Stimulated activated CD4-positive, alpha-beta T cell treated with anti-CD3 and anti-CD28 coated beads, Interleukin-12 subunit alpha, Interleukin-12 subunit beta, amount 100 ng/mL, for 24 hours (primary cell): ENCODE measurements around the gene FAM149B1.
"Not testable (repeated sequence)": the region's sequence is repeated elsewhere in the genome, so short reads cannot be mapped to it uniquely, and the experiment has no call there.

ENCODE experiments used
- DNase-seq, 2 experiments: peaks; one replicate each; pipeline ENCODE4 v3.0.0-alpha.2; 2020; ENCODE audit warnings: low read depth in 2 of 2

The FAM149B1 gene

DNA sequence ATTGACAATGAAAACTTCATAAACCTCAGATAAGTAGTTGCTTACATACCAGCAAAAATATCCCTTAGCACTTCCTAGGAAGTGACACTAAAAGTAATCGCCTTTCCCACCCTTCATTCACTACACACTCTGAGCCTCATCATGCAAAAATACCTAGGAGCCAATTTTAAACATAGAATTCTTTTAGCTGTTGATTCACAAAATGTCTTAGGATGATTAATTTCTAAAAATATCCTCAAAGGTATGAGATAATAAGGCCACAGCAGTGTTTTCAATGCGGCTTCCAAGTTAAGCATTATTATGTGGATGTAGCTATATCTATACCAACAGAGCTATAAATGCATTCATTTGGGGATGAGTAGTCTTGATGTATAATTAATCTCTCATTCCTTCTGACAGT lies 66.0 kb downstream of the FAM149B1 start:
- DNase-seq: no peak

GRCh38 chr10:73234695-73235094 lies 66.8 kb downstream of the FAM149B1 start:
- DNase-seq: no peak

- no peak for DNase-seq
Observed at GRCh38 chr10:73238990-73239566, 71.2 kb downstream of the FAM149B1 start.

DNA sequence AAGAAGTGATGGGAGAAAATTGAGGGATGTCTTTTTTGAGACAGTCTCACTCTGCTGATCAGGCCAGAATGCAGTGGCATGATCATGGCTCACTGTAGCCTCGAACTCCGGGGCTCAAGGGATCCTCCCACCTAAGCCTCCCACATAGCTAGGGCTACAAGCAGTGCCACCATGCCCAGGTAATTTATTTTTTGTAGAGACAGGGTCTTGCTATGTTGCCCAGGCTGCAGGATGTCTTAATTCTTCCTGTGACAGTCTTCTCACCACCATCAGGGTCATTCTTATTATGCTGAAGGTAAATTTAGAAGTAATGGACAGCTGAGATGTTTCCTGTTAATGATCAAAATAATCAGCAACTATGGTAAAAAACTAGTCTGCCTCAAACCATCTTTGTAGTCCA lies 72.0 kb downstream of the FAM149B1 start:
- DNase-seq: no peak

DNA sequence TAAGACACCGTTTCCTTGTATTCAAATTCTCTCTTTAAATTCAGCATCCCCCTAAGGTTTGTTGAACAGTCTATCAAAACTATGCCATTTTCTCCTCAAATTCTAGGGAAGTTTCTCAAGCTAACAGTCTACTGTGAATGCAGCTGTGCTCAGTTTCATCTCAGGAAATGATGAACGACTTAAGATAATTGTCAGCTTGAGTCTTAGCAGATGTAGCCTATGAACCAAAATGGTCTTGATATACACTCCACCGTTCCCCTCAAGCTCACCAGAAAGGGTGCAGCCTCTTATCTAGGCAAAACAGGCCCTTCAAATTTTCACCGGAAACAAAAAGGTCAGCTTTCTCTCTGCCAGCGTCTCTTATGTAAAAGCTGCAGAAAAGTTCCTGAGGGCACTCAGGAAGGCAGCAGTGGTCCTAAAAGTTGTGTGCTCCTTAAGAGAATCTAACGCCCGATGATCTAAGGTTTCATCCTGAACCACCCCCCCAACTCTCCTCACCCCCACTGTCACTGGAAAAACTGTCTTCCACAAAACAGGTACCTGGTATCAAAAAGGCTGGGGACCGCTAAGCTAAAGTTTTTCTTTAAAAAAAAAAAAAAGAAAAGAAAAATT lies 77.1 kb downstream of the FAM149B1 start:
- no peak for DNase-seq

- no peak for DNase-seq
Observed at GRCh38 chr10:73246322-73246645, 78.4 kb downstream of the FAM149B1 start.

GRCh38 chr10:73246646-73247508 lies 79.0 kb downstream of the FAM149B1 start, which contains the start of gene DNAJC9:
Gene DNAJC9, minus strand, starts transcription at chr10:73247255. Its CDS starts 66 bp downstream, at chr10:73247189.
- DNase-seq: peak; percentile 96

DNA sequence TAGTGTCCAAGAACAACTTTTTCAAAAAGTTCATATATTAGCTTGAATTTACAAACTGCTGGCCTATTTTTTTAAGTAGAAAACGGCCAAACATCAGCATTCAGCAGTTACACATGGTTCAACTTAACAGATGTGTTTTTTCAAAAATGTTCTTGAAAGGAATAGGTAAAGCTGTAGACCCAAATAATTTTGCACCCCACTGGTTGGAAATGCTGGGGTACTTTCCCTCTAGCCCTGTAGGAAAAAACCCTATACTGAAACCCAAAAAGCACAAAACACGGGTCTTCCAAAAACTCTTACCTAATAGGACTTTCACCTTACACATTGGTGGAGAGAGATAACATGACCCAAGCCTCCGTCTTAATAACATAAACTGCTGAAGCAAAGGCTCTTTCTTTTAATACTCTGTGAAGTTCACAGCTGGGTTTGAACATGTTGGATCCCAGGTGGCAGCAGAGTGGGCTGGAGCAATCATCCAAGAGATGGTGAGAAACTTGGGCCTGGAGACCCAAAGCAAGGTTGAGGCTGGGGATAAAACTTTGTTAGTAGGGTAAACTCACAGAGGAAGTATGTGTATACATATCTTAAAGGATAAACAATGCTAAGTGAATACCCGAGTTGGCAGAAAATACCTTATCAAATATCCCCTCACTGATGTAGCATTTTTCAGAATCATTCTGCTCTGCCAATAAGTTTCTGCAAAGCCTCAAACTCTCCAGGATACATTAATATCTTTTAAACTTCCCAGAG lies 79.8 kb downstream of the FAM149B1 start:
- DNase-seq: no peak

- DNase-seq: no peak
Observed at GRCh38 chr10:73248259-73248724, 80.4 kb downstream of the FAM149B1 start.

DNA sequence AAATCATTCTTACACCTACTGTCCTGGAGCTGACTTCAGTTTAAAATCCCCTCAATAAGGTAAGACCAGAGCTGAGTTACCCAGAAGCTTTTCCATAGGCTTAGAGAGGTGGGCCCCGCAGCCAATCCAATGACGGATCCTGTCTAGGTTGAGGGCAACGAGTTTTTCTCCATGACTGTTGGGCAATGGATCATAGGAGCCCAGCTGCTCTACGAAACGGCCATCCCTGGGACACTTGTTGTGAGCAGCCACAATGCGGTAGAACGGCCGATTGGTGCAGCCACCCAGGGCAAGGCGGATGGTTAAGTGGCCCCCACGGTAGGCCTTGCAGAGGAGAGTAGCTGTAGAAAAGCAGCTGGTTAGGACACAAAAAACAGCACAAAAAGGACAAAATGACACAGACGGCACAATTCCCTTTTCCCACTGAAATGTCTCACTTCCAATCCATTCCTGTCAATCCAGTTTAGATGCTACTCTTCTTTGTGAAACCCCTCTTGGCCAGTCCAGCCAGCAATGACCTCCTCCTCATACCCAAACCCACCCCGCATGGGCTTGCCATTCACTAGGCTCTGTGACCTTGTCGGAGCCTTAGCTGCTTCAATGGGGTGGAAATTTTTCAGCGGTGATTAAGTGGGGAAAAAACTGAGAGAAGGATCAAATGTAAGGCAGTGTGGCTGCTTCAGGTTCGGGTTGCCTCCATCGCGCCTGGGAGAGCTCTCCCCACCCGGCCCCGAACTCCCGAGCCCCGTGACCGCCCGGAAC lies 83.9 kb downstream of the FAM149B1 start:
- DNase-seq: no peak

GRCh38 chr10:73252445-73253224 lies 84.7 kb downstream of the FAM149B1 start, which contains the start of gene MRPS16:
Gene MRPS16, minus strand, starts transcription at chr10:73252644. Its CDS starts 162 bp downstream, at chr10:73252482.
- peak; percentile 86 to 89 for DNase-seq

- no peak for DNase-seq
Observed at GRCh38 chr10:73253225-73253555, 85.3 kb downstream of the FAM149B1 start.

DNA sequence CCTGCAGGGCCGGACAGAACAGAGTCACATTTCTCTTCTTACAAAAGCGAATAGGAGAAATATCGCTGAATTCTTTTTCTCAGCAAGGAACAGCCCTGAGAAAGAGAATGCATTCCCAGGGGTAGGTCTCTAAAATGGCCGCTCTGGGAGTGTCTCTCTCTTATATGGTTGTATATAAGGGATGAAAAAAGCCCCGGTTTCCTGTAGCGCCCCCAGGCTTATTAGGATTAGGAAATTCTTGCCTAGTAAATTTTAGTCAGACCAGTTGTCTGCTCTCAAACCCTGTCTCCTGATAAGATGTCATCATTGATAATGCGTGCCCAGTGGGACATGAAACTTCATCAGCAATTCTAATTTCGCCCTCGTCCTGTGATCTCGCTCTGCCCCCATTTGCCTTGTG lies 90.7 kb downstream of the FAM149B1 start:
- not testable (repeated sequence) for DNase-seq

DNA sequence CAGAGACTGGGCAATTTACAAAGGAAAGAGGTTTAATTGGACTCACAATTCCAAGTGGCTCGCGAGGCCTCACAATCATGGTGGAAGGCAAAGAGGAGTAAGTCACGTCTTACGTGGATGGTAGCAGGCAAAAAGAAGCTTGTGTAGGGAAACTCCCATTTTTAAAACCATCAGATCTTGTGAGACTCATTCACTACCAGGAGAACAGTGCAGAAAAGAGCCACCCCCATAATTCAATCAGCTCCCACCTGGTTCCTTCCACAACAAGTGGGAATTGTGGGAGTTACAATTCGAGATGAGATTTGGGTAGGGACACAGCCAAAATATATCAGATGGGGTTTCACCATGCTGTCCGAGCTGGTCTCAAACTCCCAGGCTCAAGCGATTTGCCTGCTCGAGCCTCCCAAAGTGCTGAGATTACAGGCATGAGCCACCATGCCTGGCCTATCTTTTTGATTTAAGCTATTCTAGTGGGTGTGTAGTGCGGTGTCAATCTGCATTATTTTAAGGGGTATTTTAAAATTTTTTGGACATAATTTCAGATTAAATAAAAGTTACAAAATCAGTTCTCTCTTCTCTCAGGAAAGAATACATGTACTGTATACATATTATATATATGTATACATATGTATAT lies 93.6 kb downstream of the FAM149B1 start:
- no peak for DNase-seq

GRCh38 chr10:73262105-73262730 lies 94.3 kb downstream of the FAM149B1 start:
- no peak for DNase-seq

GRCh38 chr10:73262880-73263555 lies 95.1 kb downstream of the FAM149B1 start:
- DNase-seq: no peak

DNA sequence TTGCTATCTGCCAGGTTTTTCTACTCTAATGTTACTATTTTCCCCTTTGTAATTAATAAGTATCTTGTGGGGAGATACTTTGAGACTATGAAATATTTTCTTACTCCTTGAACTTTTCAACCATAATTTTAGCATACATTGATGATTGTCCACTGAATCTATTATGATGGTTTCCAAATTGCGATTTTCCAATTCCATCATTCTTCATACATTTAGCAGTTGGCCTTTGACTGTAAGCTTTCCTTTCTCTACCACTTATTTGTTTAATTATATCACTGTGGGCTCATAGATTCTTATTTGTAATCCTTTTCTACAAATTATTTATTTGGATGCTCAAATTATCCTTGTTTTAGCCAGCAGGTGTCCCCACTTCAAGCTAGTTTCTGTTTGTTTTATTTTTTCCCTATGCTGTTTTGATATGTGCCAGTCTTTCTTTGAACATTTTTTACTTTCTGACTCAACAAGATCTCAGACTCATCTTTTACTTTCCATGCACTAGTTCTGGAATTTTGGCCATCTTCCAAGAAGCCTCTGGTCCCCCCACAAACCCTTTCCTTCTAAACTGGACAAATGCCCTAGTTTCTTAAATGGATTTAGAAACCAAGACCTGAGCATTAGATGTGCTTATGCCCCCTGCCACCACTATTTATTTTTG lies 95.9 kb downstream of the FAM149B1 start:
- no peak for DNase-seq

- DNase-seq: no peak
Observed at GRCh38 chr10:73264423-73264822, 96.5 kb downstream of the FAM149B1 start.
